GM04503 (cell line): ENCODE results near the gene ALDH2.
"Not testable (repeated sequence)": the region's sequence is repeated elsewhere in the genome, so short reads cannot be mapped to it uniquely, and the experiment has no call there.

ENCODE experiments used
- DNase-seq: peaks from one replicate; pipeline ENCODE4 v3.0.0-alpha.2; 2012; ENCODE audit warnings: low read depth

ALDH2 gene

GRCh38 chr12:111827907-111828306 lies 61.2 kb downstream of the ALDH2 start:
- no peak for DNase-seq

GRCh38 chr12:111828338-111828979 lies 61.7 kb downstream of the ALDH2 start:
- no peak for DNase-seq

GRCh38 chr12:111829635-111830034 lies 62.9 kb downstream of the ALDH2 start:
- DNase-seq: not testable (repeated sequence)

GRCh38 chr12:111834740-111835386 lies 68.1 kb downstream of the ALDH2 start:
- DNase-seq: not testable (repeated sequence)

- not testable (repeated sequence) for DNase-seq
These were observed 68.9 kb downstream of the ALDH2 start for GRCh38 chr12:111835531-111836181.

DNA sequence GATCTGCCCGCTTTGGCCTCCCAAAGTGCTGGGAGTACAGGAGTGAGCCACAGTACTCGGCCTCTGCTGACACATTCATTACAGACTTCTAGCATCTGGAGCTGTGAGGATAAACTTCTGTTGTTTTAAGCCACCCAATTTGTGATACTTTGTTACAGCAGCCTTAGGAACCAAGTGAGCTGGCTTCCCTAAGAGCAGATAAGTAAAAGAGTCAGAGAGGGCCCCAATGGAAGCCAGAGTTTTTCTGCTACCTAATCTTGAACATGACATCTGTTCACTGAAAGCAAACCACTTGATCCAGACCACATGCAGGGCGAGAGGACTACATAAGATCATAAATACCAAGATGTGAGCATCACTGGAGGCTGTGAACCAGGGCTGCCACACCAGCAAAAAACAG lies 71.6 kb downstream of the ALDH2 start:
- DNase-seq: no peak

GRCh38 chr12:111840807-111841206 lies 74.1 kb downstream of the ALDH2 start:
- DNase-seq: no peak

DNA sequence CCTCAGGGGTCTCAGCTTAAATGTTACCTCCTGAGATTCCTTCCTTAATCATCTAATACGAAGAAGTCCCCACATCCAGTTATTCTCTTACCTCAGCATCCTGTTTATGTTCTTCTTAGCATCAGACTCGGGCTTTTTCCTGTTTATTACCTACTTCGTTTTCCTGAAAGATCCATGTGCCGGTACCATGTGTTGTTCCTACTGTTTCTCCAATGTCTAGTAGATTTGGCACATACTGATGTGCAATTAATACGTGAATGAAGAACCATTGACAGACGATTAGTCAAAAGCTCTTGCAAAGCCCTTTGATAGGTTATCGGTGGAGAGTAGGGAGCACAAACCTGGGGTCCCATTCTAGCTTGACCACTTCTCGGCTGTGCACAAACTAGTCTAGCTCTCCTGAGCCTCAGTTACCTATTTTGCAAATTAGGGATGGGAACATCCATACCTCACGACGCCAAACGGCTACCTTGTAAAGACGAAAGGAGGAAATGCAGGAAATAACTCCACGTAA lies 74.6 kb downstream of the ALDH2 start:
- DNase-seq: no peak

DNA sequence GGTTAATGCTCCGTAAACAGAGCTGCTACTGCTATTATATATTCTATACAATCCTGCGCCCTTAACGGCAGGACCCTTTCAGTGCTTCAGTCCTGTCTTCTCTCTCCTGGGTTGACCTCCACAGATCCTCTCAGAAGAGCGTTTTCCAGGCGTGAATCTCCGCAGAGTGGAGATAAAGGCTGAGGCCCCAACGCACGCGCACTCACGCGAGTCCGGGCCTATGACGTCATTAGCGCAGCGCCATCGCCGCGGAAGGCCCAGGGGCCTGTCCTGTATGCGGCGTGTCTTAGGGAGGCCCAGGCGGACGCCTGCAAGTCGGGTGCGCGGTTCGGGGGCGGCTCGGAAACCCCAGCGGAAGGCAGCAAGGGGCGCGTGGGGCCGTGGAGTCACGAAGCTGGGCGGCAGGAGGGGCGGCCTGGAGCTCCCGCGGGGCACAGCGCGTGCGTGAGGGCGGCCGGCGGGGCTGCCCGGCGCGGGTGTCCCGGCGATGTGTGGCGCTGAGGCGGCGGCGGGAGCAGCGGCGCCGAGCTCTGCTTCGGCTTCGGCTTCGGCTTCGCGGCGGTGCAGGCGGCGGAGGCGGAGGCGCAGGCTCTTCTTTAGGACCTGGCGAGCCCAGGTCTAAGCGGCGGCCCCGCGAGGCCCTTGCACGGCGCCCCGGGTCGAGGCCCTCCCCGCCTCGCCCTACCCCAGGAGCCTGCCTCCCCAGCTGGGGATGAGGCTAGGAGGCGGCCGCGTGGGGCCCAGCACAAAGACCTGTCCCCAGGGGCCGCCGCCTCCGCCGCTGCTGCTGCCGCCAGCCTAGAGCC lies 75.2 kb downstream of the ALDH2 start, which contains the start of gene MAPKAPK5:
Gene MAPKAPK5, plus strand, starts transcription at position 479 of the 806 bp plus-strand sequence. CDS start 506 bp downstream, outside the sequence.
- peak; percentile 67 for DNase-seq

DNA sequence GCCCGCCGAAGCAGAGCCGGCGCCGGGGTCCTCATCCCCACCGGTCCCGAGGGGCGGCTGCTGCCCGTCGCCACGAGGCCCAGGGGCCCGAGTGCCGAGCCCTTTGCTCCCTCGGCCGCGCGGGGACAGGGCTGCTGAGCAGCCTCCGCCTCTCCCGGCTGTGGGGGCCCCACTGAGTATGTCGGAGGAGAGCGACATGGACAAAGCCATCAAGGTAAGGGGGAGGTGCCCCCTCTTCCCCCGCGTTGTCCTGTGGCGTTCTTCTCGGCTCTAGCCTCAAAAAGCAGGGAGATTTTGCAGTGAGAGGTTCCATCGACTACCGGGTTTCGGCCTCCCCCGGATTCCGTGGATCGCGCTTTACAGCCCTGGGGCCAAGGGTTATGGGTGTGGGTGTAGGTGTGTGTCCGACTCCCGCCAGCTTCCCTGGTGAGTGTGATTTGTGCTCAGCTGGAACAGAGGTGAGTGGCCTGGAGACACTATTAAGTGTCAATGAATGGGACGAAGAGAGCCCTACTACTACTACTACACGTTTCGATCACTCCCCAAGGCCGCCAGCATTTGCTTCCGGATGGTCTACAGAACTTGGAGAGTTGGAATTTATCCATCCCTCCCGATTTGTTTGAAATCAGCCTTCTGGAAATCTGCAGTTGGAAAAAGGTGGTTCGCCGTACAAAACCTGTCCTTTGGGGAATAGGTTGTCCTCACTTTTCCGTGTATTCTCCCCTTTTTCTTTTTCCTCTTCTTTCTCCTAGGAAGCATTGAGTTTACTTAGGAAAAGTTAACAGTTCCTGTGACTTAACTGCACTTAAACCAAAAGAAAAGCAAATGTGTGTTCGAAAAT lies 76.0 kb downstream of the ALDH2 start:
- DNase-seq: no peak

- DNase-seq: no peak
These were observed 79.3 kb downstream of the ALDH2 start for GRCh38 chr12:111846016-111846415.

DNA sequence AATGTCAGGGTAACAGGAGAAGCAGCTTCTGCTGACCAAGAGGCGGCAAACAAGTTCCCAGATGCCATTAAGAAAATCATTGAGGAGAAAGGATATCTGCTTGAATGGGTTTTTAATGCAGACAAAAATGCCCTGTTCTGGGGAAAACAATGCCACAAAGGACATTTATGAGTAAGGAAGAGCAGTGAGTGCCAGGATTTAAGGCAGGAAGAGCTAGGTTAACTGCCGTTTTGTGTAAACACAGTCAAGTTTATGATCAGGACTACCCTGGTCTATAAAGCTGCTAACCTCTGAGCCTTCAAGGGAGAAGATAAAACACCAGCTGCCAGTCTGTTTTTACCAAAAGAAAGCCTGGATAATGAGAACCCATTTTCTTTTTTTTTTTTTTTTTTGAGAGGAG lies 83.8 kb downstream of the ALDH2 start:
- no peak for DNase-seq

DNA sequence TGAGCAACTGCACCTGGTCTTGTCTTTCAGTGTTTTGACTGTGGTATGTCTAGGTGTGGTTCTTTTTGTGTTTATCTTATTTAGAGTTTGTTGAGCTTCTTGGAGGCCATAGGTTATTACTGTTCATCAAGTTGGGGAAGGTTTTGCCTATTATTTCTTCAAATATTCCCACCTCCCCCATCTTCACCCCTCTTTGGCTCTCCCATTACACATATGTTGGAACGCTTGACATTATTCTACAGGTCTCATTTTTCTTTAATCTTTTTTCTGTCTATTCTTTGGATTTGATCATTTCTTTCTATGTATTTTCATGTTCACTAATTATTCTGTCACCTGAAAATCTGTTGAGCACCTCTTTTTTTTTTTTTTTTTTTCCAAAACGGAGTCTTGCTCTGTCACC lies 91.5 kb downstream of the ALDH2 start:
- DNase-seq: no peak

- no peak for DNase-seq
These were observed 92.0 kb downstream of the ALDH2 start for GRCh38 chr12:111858778-111859177.

DNA sequence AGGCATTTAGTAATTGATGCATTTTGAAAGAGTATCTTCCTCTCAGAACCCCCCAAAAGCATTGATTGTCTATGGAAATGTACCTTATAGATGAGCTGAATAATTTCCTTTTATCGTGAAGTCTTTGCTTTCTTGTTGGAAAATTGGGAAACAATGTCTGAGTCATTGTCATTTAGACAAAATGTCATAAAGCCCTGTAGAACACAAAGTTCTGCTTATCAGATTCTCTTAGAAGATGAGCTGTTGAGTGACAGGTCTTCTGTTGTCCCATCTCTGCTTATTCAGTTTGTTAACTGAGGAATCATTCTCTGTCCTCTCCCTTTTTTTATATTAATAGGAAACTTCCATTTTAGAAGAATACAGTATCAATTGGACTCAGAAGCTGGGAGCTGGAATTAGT lies 98.2 kb downstream of the ALDH2 start:
- no peak for DNase-seq
